Activated CD8-positive, alpha-beta memory T cell treated with anti-CD3 and anti-CD28 coated beads, Interleukin-2, amount 50 U/mL, for 1 hour (primary cell): ENCODE results near the gene ODAD3.

Source experiments
- DNase-seq: peaks from one replicate; pipeline ENCODE4 v3.0.0-alpha.2; 2020; ENCODE audit errors: extremely low read depth

ODAD3 gene

GRCh38 chr19:11375143-11375948 lies 59.6 kb downstream of the ODAD3 start:
- no peak for DNase-seq

- DNase-seq, result peak; percentile 92
Observed at GRCh38 chr19:11374433-11375142, 60.3 kb downstream of the ODAD3 start, which contains the start of gene SWSAP1. SWSAP1 (plus strand) TSS chr19:11374666; CDS start chr19:11374681, 15 bp downstream.

GRCh38 chr19:11373885-11374432 lies 61.0 kb downstream of the ODAD3 start:
- no peak for DNase-seq

- no peak for DNase-seq
Observed at GRCh38 chr19:11373166-11373884, 61.6 kb downstream of the ODAD3 start.

- DNase-seq, result no peak
Observed at GRCh38 chr19:11370744-11371143, 64.2 kb downstream of the ODAD3 start.
